Neural cell (in vitro differentiated cells): ENCODE results near the gene CAPN9. TPM values are rescaled to one million over a fixed set of nuclear protein-coding genes. Genes with fewer than 3 reads are reported as not detected.

Experiments used
- H2AFZ ChIP-seq: fragments of 200-600, 300-800 bp; sonication (generic), shearing (Covaris generic); 2 replicates; pipeline ENCODE4 v1.6.0; 2014; ENCODE audit warnings: low read depth, mild to moderate bottlenecking, antibody characterized with exemption, low read length, moderate library complexity
- H3F3A ChIP-seq: fragments of 200-600 bp; shearing (Covaris generic); 2 replicates; pipeline ENCODE4 v1.6.1; 2016; ENCODE audit warnings: mild to moderate bottlenecking, moderate library complexity, mixed read lengths, antibody characterized with exemption, low read length; ENCODE audit not compliant: insufficient read depth, poor library complexity, severe bottlenecking
- H3K27ac ChIP-seq: fragments of 200-600, 300-800 bp; sonication (generic), shearing (Covaris generic); 2 replicates; pipeline ENCODE4 v1.5.1; 2014; ENCODE audit warnings: mild to moderate bottlenecking, low read length, moderate library complexity
- H3K27me3 ChIP-seq: fragments of 300-800, 200-600 bp; sonication (generic), shearing (Covaris generic); 2 replicates; pipeline ENCODE4 v1.6.0; 2014; ENCODE audit warnings: mild to moderate bottlenecking, low read depth, low read length, moderate library complexity; ENCODE audit not compliant: insufficient read depth
- H3K36me3 ChIP-seq: fragments of 300-800, 200-600 bp; sonication (generic), shearing (Covaris generic); 2 replicates; pipeline ENCODE4 v1.5.1; 2014; ENCODE audit warnings: mild to moderate bottlenecking, antibody characterized with exemption, low read length, moderate library complexity; ENCODE audit not compliant: insufficient read depth
- H3K4me2 ChIP-seq: fragments of 300-800, 200-600 bp; sonication (generic), shearing (Covaris generic); 2 replicates; pipeline ENCODE4 v1.6.0; 2014; ENCODE audit warnings: mild to moderate bottlenecking, low read length
- H3K4me3 ChIP-seq: fragments of 300-800, 200-600 bp; sonication (generic), shearing (Covaris generic); 2 replicates; pipeline ENCODE4 v1.5.1; 2014; ENCODE audit warnings: mild to moderate bottlenecking, low read length, moderate library complexity
- H3K79me2 ChIP-seq: fragments of 200-600 bp; shearing (Covaris generic); replicated peaks from 2 replicates; pipeline ENCODE4 v1.6.0; 2014; ENCODE audit warnings: mild to moderate bottlenecking, low read length, moderate library complexity; ENCODE audit not compliant: insufficient read depth
- H3K9ac ChIP-seq: fragments of 300-800, 200-600 bp; sonication (generic), shearing (Covaris generic); 2 replicates; pipeline ENCODE4 v1.6.1; 2016; ENCODE audit warnings: mild to moderate bottlenecking, low read length, mixed read lengths
- H3K9me2 ChIP-seq: fragments of 200-600 bp; shearing (Covaris generic); 2 replicates; pipeline ENCODE4 v1.6.1; 2016; ENCODE audit warnings: mild to moderate bottlenecking, low read length, mixed read lengths; ENCODE audit not compliant: insufficient read depth
- H3K9me3 ChIP-seq: fragments of 200-600, 300-800 bp; sonication (generic), shearing (Covaris generic); 2 replicates; pipeline ENCODE4 v1.6.1; 2016; ENCODE audit warnings: mild to moderate bottlenecking, mixed run types, low read length, moderate library complexity, mixed read lengths
- H4K20me1 ChIP-seq: fragments of 200-600 bp; shearing (Covaris generic); 2 replicates; pipeline ENCODE4 v1.6.1; 2016; ENCODE audit warnings: mild to moderate bottlenecking, mixed run types; ENCODE audit not compliant: insufficient read depth
- EP300 ChIP-seq: fragments of 450-650 bp; conservative IDR thresholded peaks from 2 replicates; pipeline ENCODE4 v1.6.1; 2014; ENCODE audit warnings: antibody characterized with exemption, mild to moderate bottlenecking, moderate library complexity; ENCODE audit not compliant: poor library complexity, severe bottlenecking
- EZH2 ChIP-seq: fragments of 200-600, 300-800 bp; shearing (Covaris generic), sonication (generic); IDR thresholded peaks from 2 replicates; pipeline ENCODE4 v1.6.1; 2014; ENCODE audit warnings: antibody characterized with exemption, low read length, borderline replicate concordance, mild to moderate bottlenecking; ENCODE audit not compliant: insufficient read depth, poor library complexity, severe bottlenecking
- MXI1 ChIP-seq: fragments of 450-650 bp; conservative IDR thresholded peaks from 2 replicates; pipeline ENCODE4 v1.6.1; 2014; ENCODE audit warnings: antibody characterized with exemption, mild to moderate bottlenecking; ENCODE audit not compliant: poor library complexity, severe bottlenecking
- POLR2AphosphoS5 ChIP-seq: IDR thresholded peaks from 2 replicates; pipeline ENCODE4 v1.6.1; 2012
- RAD21 ChIP-seq: fragments of 450-650 bp; conservative IDR thresholded peaks from 2 replicates; pipeline ENCODE4 v1.6.1; 2014; ENCODE audit warnings: antibody characterized with exemption, mild to moderate bottlenecking, moderate library complexity
- SMC3 ChIP-seq: fragments of 450-650 bp; conservative IDR thresholded peaks from 2 replicates; pipeline ENCODE4 v1.6.1; 2014; ENCODE audit warnings: antibody characterized with exemption, mild to moderate bottlenecking, moderate library complexity; ENCODE audit not compliant: poor library complexity
- TAF1 ChIP-seq: IDR thresholded peaks from 2 replicates; pipeline ENCODE4 v1.6.1; 2012; ENCODE audit warnings: low read depth
- polyA plus RNA-seq: library from polyadenylated mRNA; depleted of rRNA; stranded (reverse); fragments of >200 nt; gene quantifications from 2 replicates; pipeline ENCODE4 v1.2.3, GENCODE V29; 2014
- TF ChIP-seq, protein P1 (sequence below): IDR thresholded peaks from 2 replicates; pipeline ENCODE4 v1.6.1; 2012; ENCODE audit warnings: borderline replicate concordance
- TF ChIP-seq, protein P2 (sequence below): fragments of 450-650 bp; IDR thresholded peaks from 2 replicates; pipeline ENCODE4 v1.5.1; 2014; ENCODE audit warnings: antibody characterized with exemption, mild to moderate bottlenecking, moderate library complexity; ENCODE audit not compliant: poor library complexity, severe bottlenecking

CAPN9 gene
- polyA plus RNA-seq, 1 donor from 2014 or later, result 0.14 TPM

DNA sequence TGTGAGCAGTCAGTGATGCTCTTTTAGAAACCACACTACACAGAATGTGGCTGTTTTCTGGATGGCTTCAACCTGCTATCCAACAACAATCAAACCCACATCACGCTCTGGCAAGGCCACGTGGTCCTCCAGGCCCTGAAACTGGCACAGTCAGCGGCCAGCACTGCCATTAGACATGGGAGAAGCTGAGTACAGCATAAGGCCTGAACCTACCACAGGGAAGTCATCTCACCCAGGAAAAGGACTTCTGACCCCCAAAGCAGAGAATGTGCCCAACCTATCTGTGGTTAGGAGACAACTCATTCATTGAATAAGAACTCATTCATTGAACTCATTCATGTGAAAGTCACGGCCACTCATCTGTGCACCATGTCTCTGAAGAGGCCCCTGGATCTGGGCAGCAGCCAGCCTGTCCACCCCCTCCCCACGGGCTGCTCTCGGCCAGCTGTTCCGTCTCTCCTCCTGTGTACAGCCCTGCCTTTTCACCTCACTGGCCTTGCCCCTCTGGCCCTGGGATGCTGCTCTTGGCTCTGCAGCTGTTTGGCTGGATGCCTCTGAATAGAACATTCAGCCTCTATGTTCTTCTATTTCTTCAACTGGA is 80.0 kb downstream of the CAPN9 start:
- Histone ChIP-seq H3K36me3 (no peaks in the 10 kb centered on the region), H3F3A (no peaks in the 10 kb centered on the region), H2AFZ (no peak overlapping the region), H3K4me3 (no peak overlapping the region), H3K4me2 (no peak overlapping the region), H3K9ac (no peak overlapping the region), H3K9me2 (no peaks in the 10 kb centered on the region), H3K79me2 (no peaks in the 10 kb centered on the region), H4K20me1 (no peaks in the 10 kb centered on the region), H3K27ac (no peak overlapping the region), H3K27me3 (no peaks in the 10 kb centered on the region), H3K9me3 (no peaks in the 10 kb centered on the region)
- TF ChIP-seq, protein P1, sequence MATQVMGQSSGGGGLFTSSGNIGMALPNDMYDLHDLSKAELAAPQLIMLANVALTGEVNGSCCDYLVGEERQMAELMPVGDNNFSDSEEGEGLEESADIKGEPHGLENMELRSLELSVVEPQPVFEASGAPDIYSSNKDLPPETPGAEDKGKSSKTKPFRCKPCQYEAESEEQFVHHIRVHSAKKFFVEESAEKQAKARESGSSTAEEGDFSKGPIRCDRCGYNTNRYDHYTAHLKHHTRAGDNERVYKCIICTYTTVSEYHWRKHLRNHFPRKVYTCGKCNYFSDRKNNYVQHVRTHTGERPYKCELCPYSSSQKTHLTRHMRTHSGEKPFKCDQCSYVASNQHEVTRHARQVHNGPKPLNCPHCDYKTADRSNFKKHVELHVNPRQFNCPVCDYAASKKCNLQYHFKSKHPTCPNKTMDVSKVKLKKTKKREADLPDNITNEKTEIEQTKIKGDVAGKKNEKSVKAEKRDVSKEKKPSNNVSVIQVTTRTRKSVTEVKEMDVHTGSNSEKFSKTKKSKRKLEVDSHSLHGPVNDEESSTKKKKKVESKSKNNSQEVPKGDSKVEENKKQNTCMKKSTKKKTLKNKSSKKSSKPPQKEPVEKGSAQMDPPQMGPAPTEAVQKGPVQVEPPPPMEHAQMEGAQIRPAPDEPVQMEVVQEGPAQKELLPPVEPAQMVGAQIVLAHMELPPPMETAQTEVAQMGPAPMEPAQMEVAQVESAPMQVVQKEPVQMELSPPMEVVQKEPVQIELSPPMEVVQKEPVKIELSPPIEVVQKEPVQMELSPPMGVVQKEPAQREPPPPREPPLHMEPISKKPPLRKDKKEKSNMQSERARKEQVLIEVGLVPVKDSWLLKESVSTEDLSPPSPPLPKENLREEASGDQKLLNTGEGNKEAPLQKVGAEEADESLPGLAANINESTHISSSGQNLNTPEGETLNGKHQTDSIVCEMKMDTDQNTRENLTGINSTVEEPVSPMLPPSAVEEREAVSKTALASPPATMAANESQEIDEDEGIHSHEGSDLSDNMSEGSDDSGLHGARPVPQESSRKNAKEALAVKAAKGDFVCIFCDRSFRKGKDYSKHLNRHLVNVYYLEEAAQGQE, result no peak
- TF ChIP-seq, protein P2, sequence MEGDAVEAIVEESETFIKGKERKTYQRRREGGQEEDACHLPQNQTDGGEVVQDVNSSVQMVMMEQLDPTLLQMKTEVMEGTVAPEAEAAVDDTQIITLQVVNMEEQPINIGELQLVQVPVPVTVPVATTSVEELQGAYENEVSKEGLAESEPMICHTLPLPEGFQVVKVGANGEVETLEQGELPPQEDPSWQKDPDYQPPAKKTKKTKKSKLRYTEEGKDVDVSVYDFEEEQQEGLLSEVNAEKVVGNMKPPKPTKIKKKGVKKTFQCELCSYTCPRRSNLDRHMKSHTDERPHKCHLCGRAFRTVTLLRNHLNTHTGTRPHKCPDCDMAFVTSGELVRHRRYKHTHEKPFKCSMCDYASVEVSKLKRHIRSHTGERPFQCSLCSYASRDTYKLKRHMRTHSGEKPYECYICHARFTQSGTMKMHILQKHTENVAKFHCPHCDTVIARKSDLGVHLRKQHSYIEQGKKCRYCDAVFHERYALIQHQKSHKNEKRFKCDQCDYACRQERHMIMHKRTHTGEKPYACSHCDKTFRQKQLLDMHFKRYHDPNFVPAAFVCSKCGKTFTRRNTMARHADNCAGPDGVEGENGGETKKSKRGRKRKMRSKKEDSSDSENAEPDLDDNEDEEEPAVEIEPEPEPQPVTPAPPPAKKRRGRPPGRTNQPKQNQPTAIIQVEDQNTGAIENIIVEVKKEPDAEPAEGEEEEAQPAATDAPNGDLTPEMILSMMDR, result no peak
- no peak for TF ChIP-seq POLR2AphosphoS5
- no peak for TF ChIP-seq SMC3
- TF ChIP-seq EP300, result no peak

DNA sequence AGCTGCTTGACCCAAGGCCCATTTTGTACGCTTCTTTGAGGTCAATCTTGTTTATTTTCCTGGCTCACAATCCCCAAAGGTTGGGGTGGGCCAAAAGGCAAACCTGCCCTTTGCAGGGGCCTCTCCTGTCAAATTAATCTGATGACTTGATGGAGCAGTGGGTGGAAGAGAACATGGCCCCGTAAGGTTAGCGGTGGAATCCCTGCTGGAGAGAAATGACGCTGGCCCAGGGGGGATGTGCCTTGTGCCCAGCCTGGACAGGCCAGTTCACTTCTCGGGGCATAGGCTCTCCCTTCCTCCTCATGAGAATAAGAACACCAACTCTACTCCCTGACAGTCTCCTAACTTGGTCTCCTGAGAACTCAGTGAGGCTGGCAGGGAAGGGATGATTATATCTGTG is 80.6 kb downstream of the CAPN9 start:
- Histone ChIP-seq H4K20me1 (no peaks in the 10 kb centered on the region), H3K9ac (no peak overlapping the region), H2AFZ (no peak overlapping the region), H3K4me3 (no peak overlapping the region), H3K27ac (no peak overlapping the region), H3K36me3 (no peaks in the 10 kb centered on the region), H3F3A (no peaks in the 10 kb centered on the region), H3K27me3 (no peaks in the 10 kb centered on the region), H3K9me2 (no peaks in the 10 kb centered on the region), H3K79me2 (no peaks in the 10 kb centered on the region), H3K4me2 (no peak overlapping the region), H3K9me3 (no peaks in the 10 kb centered on the region)
- TF ChIP-seq TAF1 (no peak), MXI1 (no peak), POLR2AphosphoS5 (no peak), RAD21 (no peak), EZH2 (no peak), SMC3 (no peak), EP300 (no peak)
- TF ChIP-seq, protein P1, result no peak
- TF ChIP-seq, protein P2, result no peak
